KMS-11 (cell line): ENCODE results near the gene SREK1IP1.

ENCODE experiments used
- H2AFZ ChIP-seq: fragments of 200-600 bp; sonication (generic); 2 replicates; pipeline ENCODE4 v1.6.1; 2016; ENCODE audit warnings: antibody characterized with exemption, mixed run types, low read depth
- H3K27ac ChIP-seq: fragments of 200-600 bp; sonication (generic); 2 replicates; pipeline ENCODE4 v1.6.1; 2016; ENCODE audit warnings: mild to moderate bottlenecking, mixed run types
- H3K27me3 ChIP-seq: fragments of 200-600 bp; sonication (generic); 2 replicates; pipeline ENCODE4 v1.6.1; 2017; ENCODE audit warnings: mild to moderate bottlenecking, low read depth, mixed run types, moderate library complexity; ENCODE audit not compliant: insufficient read depth
- H3K36me3 ChIP-seq: fragments of 200-600 bp; sonication (generic); 2 replicates; pipeline ENCODE4 v1.6.1; 2017; ENCODE audit warnings: mild to moderate bottlenecking, mixed run types; ENCODE audit not compliant: insufficient read depth
- H3K4me1 ChIP-seq: fragments of 200-600 bp; sonication (generic); 2 replicates; pipeline ENCODE4 v1.6.1; 2016; ENCODE audit warnings: mild to moderate bottlenecking, low read depth, mixed run types; ENCODE audit not compliant: poor library complexity, severe bottlenecking
- H3K4me2 ChIP-seq: fragments of 200-600 bp; sonication (generic); 2 replicates; pipeline ENCODE4 v1.7.0; 2016; ENCODE audit warnings: mild to moderate bottlenecking, mixed run types
- H3K4me3 ChIP-seq: fragments of 200-600 bp; sonication (generic); IDR thresholded peaks from 2 replicates; pipeline ENCODE4 v1.6.1; 2017; ENCODE audit warnings: low read depth, low read length, mixed read lengths; ENCODE audit not compliant: insufficient read depth
- H3K79me2 ChIP-seq: fragments of 200-600 bp; sonication (generic); 2 replicates; pipeline ENCODE4 v1.6.1; 2016; ENCODE audit warnings: low read depth, mixed run types; ENCODE audit not compliant: insufficient read depth
- H3K9ac ChIP-seq: fragments of 200-600 bp; sonication (generic); 2 replicates; pipeline ENCODE4 v1.6.1; 2016; ENCODE audit warnings: mild to moderate bottlenecking, mixed run types
- H4K20me1 ChIP-seq: fragments of 200-600 bp; sonication (generic); 2 replicates; pipeline ENCODE4 v1.6.1; 2016; ENCODE audit warnings: mild to moderate bottlenecking, mixed run types; ENCODE audit not compliant: insufficient read depth
- TF ChIP-seq, protein P1 (sequence below): fragments of 200-600 bp; sonication (generic); conservative IDR thresholded peaks from 2 replicates; pipeline ENCODE4 v1.6.1; 2017; ENCODE audit warnings: low read depth, mild to moderate bottlenecking, antibody characterized with exemption, low read length, moderate library complexity, mixed read lengths

SREK1IP1 gene

GRCh38 chr5:64754066-64754465 lies 14.4 kb downstream of the SREK1IP1 start:
- Histone ChIP-seq H3K4me1 (no peaks in the 10 kb centered on the region), H4K20me1 (no peaks in the 10 kb centered on the region), H3K27ac (no peak overlapping the region), H3K4me2 (no peak overlapping the region), H3K4me3 (no peak overlapping the region), H3K27me3 (no peaks in the 10 kb centered on the region), H2AFZ (no peak overlapping the region), H3K9ac (no peak overlapping the region), H3K36me3 (no peaks in the 10 kb centered on the region; the same call in 1 of the 2 replicates), H3K79me2 (no peaks in the 10 kb centered on the region)
- TF ChIP-seq, protein P1, sequence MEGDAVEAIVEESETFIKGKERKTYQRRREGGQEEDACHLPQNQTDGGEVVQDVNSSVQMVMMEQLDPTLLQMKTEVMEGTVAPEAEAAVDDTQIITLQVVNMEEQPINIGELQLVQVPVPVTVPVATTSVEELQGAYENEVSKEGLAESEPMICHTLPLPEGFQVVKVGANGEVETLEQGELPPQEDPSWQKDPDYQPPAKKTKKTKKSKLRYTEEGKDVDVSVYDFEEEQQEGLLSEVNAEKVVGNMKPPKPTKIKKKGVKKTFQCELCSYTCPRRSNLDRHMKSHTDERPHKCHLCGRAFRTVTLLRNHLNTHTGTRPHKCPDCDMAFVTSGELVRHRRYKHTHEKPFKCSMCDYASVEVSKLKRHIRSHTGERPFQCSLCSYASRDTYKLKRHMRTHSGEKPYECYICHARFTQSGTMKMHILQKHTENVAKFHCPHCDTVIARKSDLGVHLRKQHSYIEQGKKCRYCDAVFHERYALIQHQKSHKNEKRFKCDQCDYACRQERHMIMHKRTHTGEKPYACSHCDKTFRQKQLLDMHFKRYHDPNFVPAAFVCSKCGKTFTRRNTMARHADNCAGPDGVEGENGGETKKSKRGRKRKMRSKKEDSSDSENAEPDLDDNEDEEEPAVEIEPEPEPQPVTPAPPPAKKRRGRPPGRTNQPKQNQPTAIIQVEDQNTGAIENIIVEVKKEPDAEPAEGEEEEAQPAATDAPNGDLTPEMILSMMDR: no peak

DNA sequence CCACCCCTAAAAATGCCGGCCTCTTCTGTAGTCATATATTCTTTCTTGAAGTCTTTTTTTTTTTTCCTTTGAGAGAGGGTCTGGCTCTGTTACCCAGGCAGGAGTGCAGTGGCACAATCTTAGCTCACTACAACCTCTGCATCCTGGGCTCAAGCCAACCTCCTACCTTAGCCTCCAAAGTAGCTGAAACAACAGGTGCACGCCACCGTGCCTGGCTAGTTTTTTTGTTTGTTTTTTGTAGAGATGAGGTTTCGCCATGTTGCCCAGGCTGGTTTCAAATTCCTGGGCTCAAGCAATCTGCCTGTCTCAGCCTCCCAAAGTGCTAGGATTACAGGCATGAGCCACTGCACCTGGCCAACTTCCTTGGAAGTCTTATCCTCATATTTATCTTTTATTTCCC lies 19.1 kb downstream of the SREK1IP1 start:
- Histone ChIP-seq H4K20me1 (no peaks in the 10 kb centered on the region), H2AFZ (no peak overlapping the region), H3K4me1 (no peaks in the 10 kb centered on the region), H3K79me2 (no peaks in the 10 kb centered on the region), H3K9ac (no peak overlapping the region), H3K4me3 (no peak overlapping the region), H3K4me2 (no peak overlapping the region), H3K27me3 (no peaks in the 10 kb centered on the region), H3K36me3 (no peaks in the 10 kb centered on the region; the same call in 1 of the 2 replicates), H3K27ac (no peak overlapping the region)
- TF ChIP-seq, protein P1: no peak

GRCh38 chr5:64746446-64746845 lies 22.0 kb downstream of the SREK1IP1 start:
- Histone ChIP-seq H3K4me2 (no peak overlapping the region), H3K27me3 (no peaks in the 10 kb centered on the region), H3K4me3 (no peak overlapping the region), H3K4me1 (no peaks in the 10 kb centered on the region), H4K20me1 (no peaks in the 10 kb centered on the region), H2AFZ (no peak overlapping the region), H3K36me3 (no peaks in the 10 kb centered on the region), H3K79me2 (no peaks in the 10 kb centered on the region), H3K9ac (no peak overlapping the region), H3K27ac (no peak overlapping the region)
- TF ChIP-seq, protein P1: no peak

DNA sequence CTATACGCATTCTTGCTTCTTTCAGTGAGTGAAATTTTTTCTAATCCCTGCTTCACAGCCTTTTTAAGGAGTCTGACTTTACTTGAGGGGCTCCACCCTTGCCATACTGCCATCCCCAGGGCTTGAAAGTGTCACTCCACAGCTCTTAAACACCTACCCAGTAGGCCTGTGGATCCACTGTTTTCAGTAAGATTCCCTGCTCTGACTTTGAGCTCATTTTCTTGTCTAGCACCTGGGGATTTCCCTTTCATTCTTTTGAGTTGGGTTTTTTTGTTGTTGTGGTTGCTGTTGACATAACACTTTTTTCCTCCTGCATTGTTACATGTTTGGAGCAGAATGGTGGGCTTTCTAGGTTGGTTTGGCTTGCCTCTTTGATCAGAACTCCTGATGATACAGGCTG lies 23.6 kb downstream of the SREK1IP1 start:
- H3K4me3 ChIP-seq: no peak overlapping the region
- H3K27me3 ChIP-seq: no peaks in the 10 kb centered on the region
- no peaks in the 10 kb centered on the region for H4K20me1 ChIP-seq
- no peaks in the 10 kb centered on the region for H3K4me1 ChIP-seq
- no peaks in the 10 kb centered on the region for H3K79me2 ChIP-seq
- TF ChIP-seq, protein P1: no peak
- H3K27ac ChIP-seq: no peak overlapping the region
- H3K4me2 ChIP-seq: no peak overlapping the region
- H3K9ac ChIP-seq: no peak overlapping the region
- H3K36me3 ChIP-seq: no peaks in the 10 kb centered on the region
- H2AFZ ChIP-seq: no peak overlapping the region
